Chondrocyte (in vitro differentiated cells): ENCODE data around the gene AZIN2. TPM values are rescaled to one million over a fixed set of nuclear protein-coding genes. Genes with fewer than 3 reads are reported as not detected.
A peak's percentile ranks its signal among the peaks of the same experiment; 100 is the strongest.

Experiments
- DNase-seq: peaks from one replicate; pipeline ENCODE4 v3.0.0; 2021; ENCODE audit warnings: mixed read lengths, low spot score
- H3K27ac Mint-ChIP-seq: one replicate; pipeline ENCODE4 v1.8.0; 2021; ENCODE audit warnings: mild to moderate bottlenecking, moderate library complexity, mixed read lengths; ENCODE audit not compliant: unreplicated experiment
- H3K27me3 Mint-ChIP-seq: 2 replicates; pipeline ENCODE4 v1.8.0; 2021; ENCODE audit warnings: low read depth, mixed read lengths
- H3K36me3 Mint-ChIP-seq: 2 replicates; pipeline ENCODE4 v1.8.0; 2021; ENCODE audit warnings: low read depth, mixed read lengths
- H3K4me1 Mint-ChIP-seq: 2 replicates; pipeline ENCODE4 v1.8.0; 2021; ENCODE audit warnings: low read depth, mild to moderate bottlenecking, mixed read lengths
- H3K4me3 Mint-ChIP-seq: one replicate; pipeline ENCODE4 v1.8.0; 2021; ENCODE audit warnings: mild to moderate bottlenecking, moderate library complexity, mixed read lengths; ENCODE audit not compliant: unreplicated experiment
- H3K9me3 Mint-ChIP-seq: 2 replicates; pipeline ENCODE4 v1.8.0; 2021; ENCODE audit warnings: low read depth, mixed read lengths
- CTCF ChIP-seq: fragments of 200-600 bp; sonication (generic); IDR thresholded peaks from 2 replicates; pipeline ENCODE4 v1.5.0; 2021; ENCODE audit warnings: antibody characterized with exemption, mild to moderate bottlenecking, moderate library complexity
- total RNA-seq: library from RNA; stranded (reverse); gene quantifications from 3 replicates; pipeline ENCODE4 v1.2.1, GENCODE V29; 2021

Gene AZIN2
- total RNA-seq, 1 donor from 2014 or later, result 3.5 TPM

- peaks cover 5% of the 10 kb centered on the region for H3K9me3 Mint-ChIP-seq
- H3K4me1 Mint-ChIP-seq, result peaks cover 63% of the 10 kb centered on the region
- DNase-seq, result no peak
- TF ChIP-seq CTCF, result no peak
- H3K27ac Mint-ChIP-seq, result peak overlapping the region; percentile 80
- no peak overlapping the region for H3K4me3 Mint-ChIP-seq
- H3K27me3 Mint-ChIP-seq, result no peaks in the 10 kb centered on the region
- H3K36me3 Mint-ChIP-seq, result peaks cover 18% of the 10 kb centered on the region
Observed at GRCh38 chr1:33169290-33170055, 88.5 kb downstream of the AZIN2 start.

Other genes with a start within 250 kb of the AZIN2 start
- 2.6 to 4.6 TPM (median 4.0 TPM) in 3 replicates for gene FNDC5, start 210.2 kb upstream of the AZIN2 start, total RNA-seq
- 0.54 TPM in 1 of 3 replicates, not detected in the others for gene HPCA, start 194.7 kb upstream of the AZIN2 start, total RNA-seq
- 14.6 to 23.7 TPM (median 21.1 TPM) in 3 replicates for gene TMEM54, start 179.8 kb upstream of the AZIN2 start, total RNA-seq
- gene RNF19B, start 116.3 kb upstream of the AZIN2 start, total RNA-seq, result 15.5 to 17.6 TPM (median 17.4 TPM) in 3 replicates
- 86.1 to 98.9 TPM (median 94.9 TPM) in 3 replicates for gene AK2, start 44.3 kb upstream of the AZIN2 start, total RNA-seq
- gene TRIM62, start 100.9 kb downstream of the AZIN2 start, total RNA-seq, result 17.3 to 35.1 TPM (median 17.7 TPM) in 3 replicates
- gene ZNF362, start 175.3 kb downstream of the AZIN2 start, total RNA-seq, result 84.1 to 122 TPM (median 85.0 TPM) in 3 replicates
- 0.27 TPM in 1 of 3 replicates, not detected in the others for gene A3GALT2, start 239.9 kb downstream of the AZIN2 start, total RNA-seq